ENCODE results near the gene TEK.

The TEK gene

GRCh38 chr9:27145143-27145542 lies 36.1 kb downstream of the TEK start:
- no peak overlapping the region for H3K4me3 Mint-ChIP-seq
- no peak overlapping the region for H3K27ac Mint-ChIP-seq
- no peaks in the 10 kb centered on the region for H3K9me3 Mint-ChIP-seq
- ATAC-seq (replicated peaks) = no peak
- H3K27me3 Mint-ChIP-seq = peaks cover 0 to 4% of the 10 kb centered on the region in 2 donors
- no peak for DNase-seq
- H3K4me1 Mint-ChIP-seq = no peaks in the 10 kb centered on the region
- no peaks in the 10 kb centered on the region for H3K36me3 Mint-ChIP-seq

- Mint-ChIP-seq H3K36me3 (no peaks in the 10 kb centered on the region), H3K4me3 (no peak overlapping the region), H3K4me1 (no peaks in the 10 kb centered on the region), H3K27ac (no peak overlapping the region), H3K9me3 (no peaks in the 10 kb centered on the region), H3K27me3 (peaks cover 0 to 4% of the 10 kb centered on the region in 2 donors)
- ATAC-seq (replicated peaks) (no peak), DNase-seq (no peak)
Observed at GRCh38 chr9:27149651-27150050, 40.6 kb downstream of the TEK start.

GRCh38 chr9:27150746-27151406 lies 41.9 kb downstream of the TEK start:
- H3K36me3 Mint-ChIP-seq = no peaks in the 10 kb centered on the region
- no peaks in the 10 kb centered on the region for H3K4me1 Mint-ChIP-seq
- H3K27me3 Mint-ChIP-seq = peaks cover 0 to 4% of the 10 kb centered on the region in 2 donors
- DNase-seq (no peak), ATAC-seq (replicated peaks) (no peak)
- H3K4me3 Mint-ChIP-seq = no peak overlapping the region
- H3K27ac Mint-ChIP-seq = no peak overlapping the region
- no peaks in the 10 kb centered on the region for H3K9me3 Mint-ChIP-seq

- H3K27me3 Mint-ChIP-seq = peaks cover 0 to 4% of the 10 kb centered on the region in 2 donors
- H3K36me3 Mint-ChIP-seq = no peaks in the 10 kb centered on the region
- H3K9me3 Mint-ChIP-seq = no peaks in the 10 kb centered on the region
- no peaks in the 10 kb centered on the region for H3K4me1 Mint-ChIP-seq
- DNase-seq (no peak), ATAC-seq (replicated peaks) (no peak)
- H3K4me3 Mint-ChIP-seq = no peak overlapping the region
- H3K27ac Mint-ChIP-seq = no peak overlapping the region
Observed at GRCh38 chr9:27151693-27152404, 42.8 kb downstream of the TEK start.

- H3K4me1 Mint-ChIP-seq = no peaks in the 10 kb centered on the region
- H3K9me3 Mint-ChIP-seq = no peaks in the 10 kb centered on the region
- no peak overlapping the region for H3K4me3 Mint-ChIP-seq
- DNase-seq = no peak
- H3K36me3 Mint-ChIP-seq = no peaks in the 10 kb centered on the region
- H3K27ac Mint-ChIP-seq = no peak overlapping the region
- H3K27me3 Mint-ChIP-seq = peaks cover 0 to 4% of the 10 kb centered on the region in 2 donors
- ATAC-seq (replicated peaks) = no peak
Observed at GRCh38 chr9:27152405-27152718, 43.3 kb downstream of the TEK start.

GRCh38 chr9:27154908-27155307 lies 45.9 kb downstream of the TEK start:
- no peak for ATAC-seq (replicated peaks)
- Mint-ChIP-seq H3K27ac (no peak overlapping the region), H3K4me3 (no peak overlapping the region), H3K4me1 (no peaks in the 10 kb centered on the region), H3K36me3 (no peaks in the 10 kb centered on the region), H3K9me3 (no peaks in the 10 kb centered on the region), H3K27me3 (no peaks in the 10 kb centered on the region)
- DNase-seq = no peak

- Mint-ChIP-seq H3K27me3 (no peaks in the 10 kb centered on the region), H3K9me3 (no peaks in the 10 kb centered on the region), H3K4me1 (no peaks in the 10 kb centered on the region), H3K36me3 (no peaks in the 10 kb centered on the region), H3K4me3 (no peak overlapping the region), H3K27ac (no peak overlapping the region)
- no peak for ATAC-seq (replicated peaks)
- no peak for DNase-seq
Observed at GRCh38 chr9:27157097-27157496, 48.1 kb downstream of the TEK start.

- Mint-ChIP-seq H3K36me3 (no peaks in the 10 kb centered on the region), H3K4me1 (no peaks in the 10 kb centered on the region), H3K4me3 (no peak overlapping the region), H3K9me3 (no peaks in the 10 kb centered on the region), H3K27ac (no peak overlapping the region), H3K27me3 (no peaks in the 10 kb centered on the region)
- DNase-seq (no peak), ATAC-seq (replicated peaks) (no peak)
Observed at GRCh38 chr9:27157736-27158135, 48.7 kb downstream of the TEK start.

GRCh38 chr9:27160636-27161035 lies 51.6 kb downstream of the TEK start:
- Mint-ChIP-seq H3K36me3 (no peaks in the 10 kb centered on the region), H3K4me3 (no peak overlapping the region), H3K27ac (no peak overlapping the region), H3K4me1 (no peaks in the 10 kb centered on the region), H3K9me3 (no peaks in the 10 kb centered on the region), H3K27me3 (no peaks in the 10 kb centered on the region)
- no peak for ATAC-seq (replicated peaks)
- DNase-seq = no peak

- H3K4me1 Mint-ChIP-seq = no peaks in the 10 kb centered on the region
- no peak overlapping the region for H3K27ac Mint-ChIP-seq
- no peak for ATAC-seq (replicated peaks)
Observed at GRCh38 chr9:27162045-27162444, 53.0 kb downstream of the TEK start.

GRCh38 chr9:27165068-27165467 lies 56.0 kb downstream of the TEK start:
- Mint-ChIP-seq H3K4me3 (no peak overlapping the region), H3K36me3 (no peaks in the 10 kb centered on the region), H3K4me1 (no peaks in the 10 kb centered on the region), H3K27me3 (no peaks in the 10 kb centered on the region), H3K27ac (no peak overlapping the region), H3K9me3 (peaks cover 6 to 8% of the 10 kb centered on the region in 2 donors)
- ATAC-seq (replicated peaks) = no peak
- DNase-seq = no peak

More at GRCh38 chr9:27162045-27162444, 53.0 kb downstream of the TEK start:
- Mint-ChIP-seq H3K27me3 (no peaks in the 10 kb centered on the region), H3K36me3 (no peaks in the 10 kb centered on the region), H3K4me3 (no peak overlapping the region), H3K9me3 (no peaks in the 10 kb centered on the region)
- DNase-seq = no peak

- Mint-ChIP-seq H3K36me3 (no peaks in the 10 kb centered on the region), H3K27me3 (no peaks in the 10 kb centered on the region), H3K9me3 (peaks cover 8 to 9% of the 10 kb centered on the region in 2 donors), H3K4me1 (no peaks in the 10 kb centered on the region), H3K4me3 (no peak overlapping the region), H3K27ac (no peak overlapping the region)
- ATAC-seq (replicated peaks) (no peak), DNase-seq (no peak)
Observed at GRCh38 chr9:27165670-27166069, 56.6 kb downstream of the TEK start.

- Mint-ChIP-seq H3K27ac (no peak overlapping the region), H3K36me3 (no peaks in the 10 kb centered on the region), H3K9me3 (peaks cover 8 to 9% of the 10 kb centered on the region in 2 donors), H3K27me3 (no peaks in the 10 kb centered on the region), H3K4me1 (no peaks in the 10 kb centered on the region), H3K4me3 (no peak overlapping the region)
- DNase-seq = no peak
- ATAC-seq (replicated peaks) = no peak
Observed at GRCh38 chr9:27168496-27168895, 59.5 kb downstream of the TEK start.

- H3K4me3 Mint-ChIP-seq = no peak overlapping the region
- no peak overlapping the region for H3K27ac Mint-ChIP-seq
- H3K9me3 Mint-ChIP-seq = peaks cover 8 to 9% of the 10 kb centered on the region in 2 donors
- DNase-seq (no peak), ATAC-seq (replicated peaks) (no peak)
- no peaks in the 10 kb centered on the region for H3K4me1 Mint-ChIP-seq
- H3K27me3 Mint-ChIP-seq = no peaks in the 10 kb centered on the region
- H3K36me3 Mint-ChIP-seq = no peaks in the 10 kb centered on the region
Observed at GRCh38 chr9:27168951-27169350, 59.9 kb downstream of the TEK start.

- H3K9me3 Mint-ChIP-seq = peaks cover 5 to 9% of the 10 kb centered on the region in 2 donors
- no peak overlapping the region for H3K27ac Mint-ChIP-seq
- H3K4me3 Mint-ChIP-seq = no peak overlapping the region
- ATAC-seq (replicated peaks) (no peak), DNase-seq (no peak)
- no peaks in the 10 kb centered on the region for H3K4me1 Mint-ChIP-seq
- H3K27me3 Mint-ChIP-seq = peaks cover 0 to 5% of the 10 kb centered on the region in 2 donors
- no peaks in the 10 kb centered on the region for H3K36me3 Mint-ChIP-seq
Observed at GRCh38 chr9:27176971-27177370, 67.9 kb downstream of the TEK start.

Data from stimulated activated naive B cell treated with anti-CD40 and anti-IgM and Interleukin-4, amounts not matched to agents 10 μg/mL and 1 μg/mL and 100 μg/mL, for 72 hours (primary cell).